ENCODE measurements around the gene EDDM13.
"Not testable (repeated sequence)": the region's sequence is repeated elsewhere in the genome, so short reads cannot be mapped to it uniquely, and the experiment has no call there.

The EDDM13 gene

DNA sequence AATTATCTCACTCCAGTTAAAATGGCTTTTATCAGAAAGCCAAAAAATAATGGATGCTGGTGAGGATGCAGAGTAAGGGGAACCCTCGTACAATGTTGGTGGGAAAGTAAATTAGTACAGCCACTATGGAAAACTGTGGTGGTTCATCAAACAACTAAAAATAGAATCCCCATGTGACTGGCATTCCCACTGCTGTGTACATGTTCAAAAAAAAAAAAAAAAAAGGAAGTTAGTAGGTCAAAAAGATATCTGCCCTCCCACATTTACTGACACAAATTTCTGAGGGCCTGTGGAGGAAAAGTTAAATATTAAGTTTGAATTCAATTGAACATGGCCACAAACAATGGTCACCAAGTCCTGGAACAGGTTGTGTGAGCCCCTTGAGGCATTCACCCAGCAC is 51.9 kb downstream of the EDDM13 start:
- Mint-ChIP-seq H3K9me3 (no peaks in the 10 kb centered on the region), H3K27me3 (peaks cover 6% of the 10 kb centered on the region), H3K27ac (no peak overlapping the region), H3K4me3 (no peak overlapping the region), H3K36me3 (ENCODE audit: low read depth) (no peaks in the 10 kb centered on the region), H3K4me1 (ENCODE audit: low read depth) (no peaks in the 10 kb centered on the region)
- no peak for DNase-seq

DNA sequence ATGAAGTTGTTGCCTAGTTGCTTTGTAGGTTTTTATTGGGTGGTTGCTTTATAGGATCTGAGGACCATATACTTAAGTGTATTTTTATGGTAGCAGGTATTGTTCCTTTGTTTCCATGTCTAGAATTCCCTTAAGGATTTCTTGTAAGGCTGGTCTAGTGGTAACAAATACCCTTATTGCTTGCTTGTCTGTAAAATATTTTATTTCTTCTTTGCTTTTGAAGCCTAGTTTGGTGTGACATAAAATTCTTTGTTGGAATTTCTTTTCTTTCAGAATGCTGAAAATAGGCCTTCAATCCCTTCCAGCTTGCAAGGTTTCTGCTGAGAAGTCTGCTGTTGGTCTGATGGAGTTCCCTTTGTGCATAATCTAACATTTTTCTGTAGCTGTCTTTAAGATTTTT is 60.1 kb downstream of the EDDM13 start:
- no peaks in the 10 kb centered on the region for H3K36me3 Mint-ChIP-seq (ENCODE audit: low read depth)
- H3K27me3 Mint-ChIP-seq: no peaks in the 10 kb centered on the region
- no peaks in the 10 kb centered on the region for H3K4me1 Mint-ChIP-seq (ENCODE audit: low read depth)
- no peak for DNase-seq
- H3K4me3 Mint-ChIP-seq: no peak overlapping the region
- H3K27ac Mint-ChIP-seq: no peak overlapping the region
- H3K9me3 Mint-ChIP-seq: peaks cover 16% of the 10 kb centered on the region

DNA sequence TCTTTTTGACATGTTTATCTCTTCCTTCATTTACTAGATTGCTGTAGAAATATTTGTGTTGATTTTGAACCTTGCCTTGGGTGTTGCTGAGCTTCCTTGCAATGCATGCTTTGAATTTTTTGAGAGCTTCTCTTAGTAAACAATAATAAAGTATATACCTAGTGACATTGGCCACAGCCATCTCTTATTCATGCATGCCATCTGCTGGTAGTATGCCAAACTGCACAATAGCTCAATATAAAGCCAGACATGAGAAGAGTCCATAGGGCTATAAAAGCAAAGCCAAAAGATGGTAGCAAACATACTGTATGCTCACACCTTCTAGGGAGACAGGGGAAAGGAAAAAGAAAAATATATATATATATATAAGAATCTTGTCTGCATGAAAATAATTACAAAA is 61.0 kb downstream of the EDDM13 start:
- Mint-ChIP-seq H3K36me3 (ENCODE audit: low read depth) (no peaks in the 10 kb centered on the region), H3K4me1 (ENCODE audit: low read depth) (no peaks in the 10 kb centered on the region), H3K9me3 (peaks cover 16% of the 10 kb centered on the region), H3K4me3 (no peak overlapping the region), H3K27ac (no peak overlapping the region), H3K27me3 (no peaks in the 10 kb centered on the region)
- no peak for DNase-seq

DNA sequence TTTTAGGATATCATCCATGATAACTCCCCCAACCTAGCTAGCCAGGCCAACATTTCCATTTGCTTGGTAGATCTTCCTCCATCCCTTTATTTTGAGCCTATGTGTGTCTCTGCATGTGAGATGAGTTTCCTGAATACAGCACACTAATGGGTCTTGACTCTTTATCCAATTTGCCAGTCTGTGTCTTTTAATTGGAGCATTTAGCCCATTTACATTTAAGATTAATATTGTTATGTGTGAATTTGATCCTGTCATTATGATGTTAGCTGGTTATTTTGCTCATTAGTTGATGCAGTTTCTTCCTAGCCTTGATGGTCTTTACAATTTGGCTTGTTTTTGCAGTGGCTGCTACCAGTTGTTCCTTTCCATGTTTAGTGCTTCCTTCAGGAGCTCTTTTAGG is 62.8 kb downstream of the EDDM13 start:
- not testable (repeated sequence) for DNase-seq; H3K4me3 Mint-ChIP-seq; H3K36me3 Mint-ChIP-seq (ENCODE audit: low read depth); H3K27ac Mint-ChIP-seq; H3K27me3 Mint-ChIP-seq; H3K4me1 Mint-ChIP-seq (ENCODE audit: low read depth)
- peaks cover 21% of the 10 kb centered on the region for H3K9me3 Mint-ChIP-seq

DNA sequence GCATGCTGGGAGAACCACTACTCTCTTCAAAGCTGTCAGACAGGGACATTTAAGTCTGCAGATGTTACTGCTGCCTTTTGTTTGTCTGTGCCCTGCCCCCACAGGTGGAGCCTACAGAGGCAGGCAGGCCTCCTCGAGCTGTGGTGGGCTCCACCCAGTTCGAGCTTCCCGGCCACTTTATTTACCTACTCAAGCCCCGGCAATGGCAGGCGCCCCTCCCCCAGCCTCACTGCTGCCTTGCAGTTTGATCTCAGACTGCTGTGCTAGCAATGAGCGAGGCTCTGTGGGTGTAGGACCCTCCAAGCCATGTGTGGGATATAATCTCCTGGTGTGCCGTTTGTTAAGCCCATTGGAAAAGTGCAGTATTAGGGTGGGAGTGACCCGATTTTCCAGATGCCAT is 64.5 kb downstream of the EDDM13 start:
- not testable (repeated sequence) for H3K4me1 Mint-ChIP-seq (ENCODE audit: low read depth); H3K36me3 Mint-ChIP-seq (ENCODE audit: low read depth); H3K27ac Mint-ChIP-seq; DNase-seq; H3K4me3 Mint-ChIP-seq
- peaks cover 11% of the 10 kb centered on the region for H3K27me3 Mint-ChIP-seq
- peaks cover 26% of the 10 kb centered on the region for H3K9me3 Mint-ChIP-seq

DNA sequence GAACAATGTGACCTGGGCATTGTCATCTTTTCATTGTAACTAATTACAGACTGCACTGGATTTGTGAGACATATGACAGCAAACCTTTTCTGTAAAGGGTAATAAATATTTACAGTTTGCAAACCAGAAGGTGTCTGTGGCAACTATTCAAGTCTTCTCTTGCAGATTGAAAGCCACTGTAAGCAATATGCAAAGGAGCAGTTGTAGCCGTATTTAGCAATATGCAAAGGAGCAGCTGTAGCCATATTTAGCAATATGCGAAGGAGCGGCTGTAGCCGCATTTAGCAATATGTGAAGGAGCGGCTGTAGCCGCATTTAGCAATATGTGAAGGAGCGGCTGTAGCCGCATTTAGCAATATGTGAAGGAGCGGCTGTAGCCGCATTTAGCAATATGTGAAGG is 66.5 kb downstream of the EDDM13 start:
- DNase-seq; H3K4me1 Mint-ChIP-seq (ENCODE audit: low read depth); H3K27ac Mint-ChIP-seq; H3K4me3 Mint-ChIP-seq: not testable (repeated sequence)
- Mint-ChIP-seq H3K36me3 (ENCODE audit: low read depth) (peaks cover 10% of the 10 kb centered on the region), H3K9me3 (peaks cover 22% of the 10 kb centered on the region), H3K27me3 (peaks cover 22% of the 10 kb centered on the region)

GRCh38 chr19:56341948-56342347 is 69.4 kb downstream of the EDDM13 start:
- Mint-ChIP-seq H3K9me3 (peaks cover 22% of the 10 kb centered on the region), H3K27ac (no peak overlapping the region), H3K4me3 (no peak overlapping the region), H3K36me3 (ENCODE audit: low read depth) (peaks cover 10% of the 10 kb centered on the region), H3K27me3 (peaks cover 22% of the 10 kb centered on the region), H3K4me1 (ENCODE audit: low read depth) (no peaks in the 10 kb centered on the region)
- DNase-seq: no peak

DNA sequence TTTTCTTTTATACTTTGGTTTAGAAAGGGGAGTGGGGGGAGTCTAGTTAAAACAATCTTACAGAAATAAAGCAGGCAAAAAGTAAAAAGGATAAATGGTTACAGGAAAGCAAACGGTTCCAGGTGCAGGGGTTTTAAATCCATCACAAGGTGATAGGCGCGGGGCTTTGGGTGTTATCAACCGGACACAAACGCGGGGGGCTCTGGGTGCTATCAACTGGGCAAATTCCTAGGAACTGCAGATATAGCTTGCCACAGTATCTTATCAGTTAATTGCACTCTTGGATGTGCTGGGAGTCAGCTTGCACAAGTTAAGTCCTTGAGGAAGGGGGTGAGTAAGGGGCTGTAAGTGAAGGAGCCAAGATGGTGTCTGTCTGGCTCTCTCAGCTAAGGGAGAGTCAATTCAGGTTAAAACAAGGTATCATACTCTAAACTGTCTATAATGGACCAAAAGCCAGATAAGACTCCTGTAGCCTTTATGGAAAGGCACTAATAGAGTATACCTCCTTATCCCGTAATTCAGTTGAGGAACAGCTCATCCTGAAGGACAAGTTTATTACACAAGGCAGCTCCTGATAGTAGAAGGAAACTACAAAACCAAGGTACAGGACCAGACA is 74.7 kb downstream of the EDDM13 start:
- H3K27me3 Mint-ChIP-seq: peaks cover 11% of the 10 kb centered on the region
- H3K4me1 Mint-ChIP-seq (ENCODE audit: low read depth): peaks cover 1% of the 10 kb centered on the region
- H3K27ac Mint-ChIP-seq: no peak overlapping the region
- DNase-seq: no peak
- no peak overlapping the region for H3K4me3 Mint-ChIP-seq
- H3K9me3 Mint-ChIP-seq: peaks cover 7% of the 10 kb centered on the region
- H3K36me3 Mint-ChIP-seq (ENCODE audit: low read depth): peaks cover 5% of the 10 kb centered on the region

GRCh38 chr19:56348289-56348877 is 75.8 kb downstream of the EDDM13 start:
- no peak overlapping the region for H3K27ac Mint-ChIP-seq
- H3K36me3 Mint-ChIP-seq (ENCODE audit: low read depth): no peaks in the 10 kb centered on the region
- no peaks in the 10 kb centered on the region for H3K9me3 Mint-ChIP-seq
- DNase-seq: no peak
- H3K27me3 Mint-ChIP-seq: peaks cover 1% of the 10 kb centered on the region
- H3K4me3 Mint-ChIP-seq: no peak overlapping the region
- H3K4me1 Mint-ChIP-seq (ENCODE audit: low read depth): peaks cover 1% of the 10 kb centered on the region

GRCh38 chr19:56350416-56351045 is 78.0 kb downstream of the EDDM13 start:
- Mint-ChIP-seq H3K4me1 (ENCODE audit: low read depth) (peaks cover 1% of the 10 kb centered on the region), H3K4me3 (no peak overlapping the region), H3K27ac (no peak overlapping the region), H3K9me3 (no peaks in the 10 kb centered on the region), H3K27me3 (no peaks in the 10 kb centered on the region), H3K36me3 (ENCODE audit: low read depth) (no peaks in the 10 kb centered on the region)
- no peak for DNase-seq

- H3K36me3 Mint-ChIP-seq (ENCODE audit: low read depth): no peaks in the 10 kb centered on the region
- DNase-seq: no peak
- no peak overlapping the region for H3K27ac Mint-ChIP-seq
- H3K9me3 Mint-ChIP-seq: no peaks in the 10 kb centered on the region
- H3K4me1 Mint-ChIP-seq (ENCODE audit: low read depth): peaks cover 1% of the 10 kb centered on the region
- no peak overlapping the region for H3K4me3 Mint-ChIP-seq
- H3K27me3 Mint-ChIP-seq: no peaks in the 10 kb centered on the region
Observed at GRCh38 chr19:56351208-56351607, 78.7 kb downstream of the EDDM13 start.

GRCh38 chr19:56355517-56355916 is 83.0 kb downstream of the EDDM13 start:
- no peak for DNase-seq
- no peak overlapping the region for H3K4me3 Mint-ChIP-seq
- H3K27me3 Mint-ChIP-seq: no peaks in the 10 kb centered on the region
- H3K4me1 Mint-ChIP-seq (ENCODE audit: low read depth): no peaks in the 10 kb centered on the region
- no peak overlapping the region for H3K27ac Mint-ChIP-seq
- peaks cover 30% of the 10 kb centered on the region for H3K9me3 Mint-ChIP-seq
- peaks cover 26% of the 10 kb centered on the region for H3K36me3 Mint-ChIP-seq (ENCODE audit: low read depth)

- no peaks in the 10 kb centered on the region for H3K27me3 Mint-ChIP-seq
- H3K4me3 Mint-ChIP-seq: no peak overlapping the region
- DNase-seq: no peak
- H3K27ac Mint-ChIP-seq: no peak overlapping the region
- peaks cover 38% of the 10 kb centered on the region for H3K36me3 Mint-ChIP-seq (ENCODE audit: low read depth)
- no peaks in the 10 kb centered on the region for H3K4me1 Mint-ChIP-seq (ENCODE audit: low read depth)
- peaks cover 38% of the 10 kb centered on the region for H3K9me3 Mint-ChIP-seq
Observed at GRCh38 chr19:56356944-56357343, 84.4 kb downstream of the EDDM13 start.
